A673 (cell line): Measurements from ENCODE around the gene PRTFDC1. TPM values are rescaled to one million over a fixed set of nuclear protein-coding genes. Genes with fewer than 3 reads are reported as not detected.

ENCODE experiments used
- BruUV-seq: library from RNA; stranded (reverse); fragments of 400-500 nt; replicated peaks from 2 replicates; lab custom pipeline; 2021; lab: Mats Ljungman, UMichigan
- CTCF ChIA-PET: fragments of 300-600 bp; sonication (Branson Sonifier 250); formaldehyde crosslinking; loops from one replicate; lab custom pipeline; 2022; ENCODE audit warnings: antibody characterized with exemption; lab: Charles Lee
- POLR2A ChIA-PET: fragments of 300-600 bp; sonication (Branson Sonifier 250); formaldehyde crosslinking; loops from one replicate; lab custom pipeline; 2022; ENCODE audit warnings: antibody characterized with exemption; ENCODE audit not compliant: low non-redundant PET; lab: Charles Lee
- DNase-seq: peaks from one replicate; pipeline ENCODE4 v3.0.0-alpha.2; 2015; ENCODE audit warnings: low spot score
- H3K27ac ChIP-seq: fragments of 200-600 bp; sonication (generic); 2 replicates; pipeline ENCODE4 v1.5.1; 2016; ENCODE audit warnings: mixed run types, low read depth, mild to moderate bottlenecking, mixed read lengths, antibody characterized with exemption, low read length; ENCODE audit not compliant: poor library complexity, severe bottlenecking
- H3K27me3 ChIP-seq: fragments of 200-600 bp; sonication (generic); replicated peaks from 2 replicates; pipeline ENCODE4 v1.6.1; 2017; ENCODE audit warnings: mixed run types, low read depth, mild to moderate bottlenecking, mixed read lengths, antibody characterized with exemption, low read length; ENCODE audit not compliant: insufficient read depth, poor library complexity
- H3K36me3 ChIP-seq: fragments of 200-600 bp; sonication (generic); 2 replicates; pipeline ENCODE4 v1.6.1; 2016; ENCODE audit warnings: mixed run types, mild to moderate bottlenecking, mixed read lengths, antibody characterized with exemption, low read length; ENCODE audit not compliant: insufficient read depth, poor library complexity, severe bottlenecking
- H3K4me1 ChIP-seq: fragments of 200-600 bp; sonication (generic); 2 replicates; pipeline ENCODE4 v1.6.1; 2017; ENCODE audit warnings: mixed run types, mild to moderate bottlenecking, mixed read lengths, antibody characterized with exemption, low read length; ENCODE audit not compliant: insufficient read depth, poor library complexity, severe bottlenecking
- H3K4me3 ChIP-seq: fragments of 200-600 bp; sonication (generic); 2 replicates; pipeline ENCODE4 v1.5.1; 2016; ENCODE audit warnings: low read depth, mixed run types, mild to moderate bottlenecking, mixed read lengths, low read length; ENCODE audit not compliant: poor library complexity, severe bottlenecking
- H3K9me3 ChIP-seq: fragments of 200-600 bp; sonication (generic); 2 replicates; pipeline ENCODE4 v1.6.1; 2016; ENCODE audit warnings: mixed run types, low read depth, mild to moderate bottlenecking, mixed read lengths, antibody characterized with exemption, low read length; ENCODE audit not compliant: poor library complexity, severe bottlenecking
- EZH2 ChIP-seq: fragments of 200-600 bp; sonication (generic); IDR thresholded peaks from 2 replicates; pipeline ENCODE4 v1.6.1; 2017; ENCODE audit warnings: borderline replicate concordance, low read depth, mild to moderate bottlenecking, mixed read lengths, antibody characterized with exemption, low read length; ENCODE audit not compliant: poor library complexity, severe bottlenecking
- intact Hi-C: fragments of 100-400 bp; cut with micrococcal nuclease; formaldehyde crosslinking; loops from one replicate; pipeline ENCODE4 v1.10.0; 2022; ENCODE audit not compliant: unreplicated experiment
- total RNA-seq: library from RNA; stranded (reverse); gene quantifications from 2 replicates; pipeline ENCODE4 v1.2.3, GENCODE V29; 2021
- TF ChIP-seq, protein P1 (sequence below): fragments of 300-800, 200-600 bp; sonication (generic); conservative IDR thresholded peaks from 2 replicates; pipeline ENCODE4 v1.5.1; 2017; ENCODE audit warnings: low read depth, mild to moderate bottlenecking, antibody characterized with exemption, low read length, moderate library complexity, mixed read lengths

The PRTFDC1 gene
- total RNA-seq, 1 experiment from 2014 or later: 49.8 TPM

DNA sequence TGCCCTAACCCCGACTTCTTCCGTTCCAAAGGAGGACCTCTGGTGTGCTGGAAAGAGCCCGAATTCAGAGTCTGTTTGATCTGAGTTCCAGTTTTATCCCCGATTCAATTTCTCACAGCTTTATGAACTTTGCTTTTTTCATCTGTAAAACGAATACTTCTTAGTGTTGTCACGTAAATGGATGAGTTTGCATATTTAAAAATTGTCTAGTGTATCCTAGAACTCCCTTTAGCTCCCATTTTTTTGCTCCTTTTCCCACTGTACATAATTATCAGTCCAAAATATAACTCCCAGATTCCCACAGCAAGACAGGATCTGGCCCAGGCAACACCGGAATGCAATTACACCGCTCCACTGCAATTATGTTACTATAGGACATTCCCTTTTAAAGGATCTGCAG lies 148.0 kb downstream of the PRTFDC1 start:
- no TSS peak for BruUV-seq
- TF ChIP-seq EZH2: no peak
- TF ChIP-seq, protein P1, sequence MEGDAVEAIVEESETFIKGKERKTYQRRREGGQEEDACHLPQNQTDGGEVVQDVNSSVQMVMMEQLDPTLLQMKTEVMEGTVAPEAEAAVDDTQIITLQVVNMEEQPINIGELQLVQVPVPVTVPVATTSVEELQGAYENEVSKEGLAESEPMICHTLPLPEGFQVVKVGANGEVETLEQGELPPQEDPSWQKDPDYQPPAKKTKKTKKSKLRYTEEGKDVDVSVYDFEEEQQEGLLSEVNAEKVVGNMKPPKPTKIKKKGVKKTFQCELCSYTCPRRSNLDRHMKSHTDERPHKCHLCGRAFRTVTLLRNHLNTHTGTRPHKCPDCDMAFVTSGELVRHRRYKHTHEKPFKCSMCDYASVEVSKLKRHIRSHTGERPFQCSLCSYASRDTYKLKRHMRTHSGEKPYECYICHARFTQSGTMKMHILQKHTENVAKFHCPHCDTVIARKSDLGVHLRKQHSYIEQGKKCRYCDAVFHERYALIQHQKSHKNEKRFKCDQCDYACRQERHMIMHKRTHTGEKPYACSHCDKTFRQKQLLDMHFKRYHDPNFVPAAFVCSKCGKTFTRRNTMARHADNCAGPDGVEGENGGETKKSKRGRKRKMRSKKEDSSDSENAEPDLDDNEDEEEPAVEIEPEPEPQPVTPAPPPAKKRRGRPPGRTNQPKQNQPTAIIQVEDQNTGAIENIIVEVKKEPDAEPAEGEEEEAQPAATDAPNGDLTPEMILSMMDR: no peak
- DNase-seq: no peak
- CTCF ChIA-PET: no interaction called here
- POLR2A ChIA-PET: no interaction called here
- Histone ChIP-seq H3K27ac (no peak overlapping the region), H3K36me3 (no peaks in the 10 kb centered on the region), H3K4me3 (no peak overlapping the region), H3K9me3 (no peaks in the 10 kb centered on the region), H3K27me3 (no peaks in the 10 kb centered on the region), H3K4me1 (no peaks in the 10 kb centered on the region)
- intact Hi-C loops: no loop called here

DNA sequence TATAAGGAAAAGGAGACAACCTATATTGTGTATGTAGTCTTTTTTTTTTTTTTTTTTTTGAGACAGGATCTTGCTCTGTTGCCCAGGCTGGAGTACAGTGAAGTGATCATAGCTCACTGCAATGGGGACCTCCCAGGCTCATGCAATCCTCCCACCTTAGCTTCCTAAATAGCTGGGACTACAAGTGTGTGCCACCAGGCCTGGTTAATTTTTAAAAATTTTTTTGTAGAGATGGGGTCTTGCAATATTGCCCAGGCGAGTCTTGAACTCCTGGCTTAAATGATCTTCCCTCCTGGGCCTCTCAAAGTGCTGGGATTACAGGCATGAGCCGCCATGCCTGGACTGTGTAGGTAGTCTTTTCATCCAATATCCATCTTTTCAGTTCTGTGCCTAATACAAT lies 150.0 kb downstream of the PRTFDC1 start:
- no peak for DNase-seq
- Histone ChIP-seq H3K36me3 (no peaks in the 10 kb centered on the region), H3K9me3 (no peaks in the 10 kb centered on the region), H3K27ac (no peak overlapping the region), H3K4me1 (no peaks in the 10 kb centered on the region), H3K4me3 (no peak overlapping the region), H3K27me3 (no peaks in the 10 kb centered on the region)
- intact Hi-C loops: no loop called here
- ChIA-PET CTCF (no interaction called here), POLR2A (no interaction called here)
- no TSS peak for BruUV-seq
- TF ChIP-seq, protein P1: no peak
- no peak for TF ChIP-seq EZH2

DNA sequence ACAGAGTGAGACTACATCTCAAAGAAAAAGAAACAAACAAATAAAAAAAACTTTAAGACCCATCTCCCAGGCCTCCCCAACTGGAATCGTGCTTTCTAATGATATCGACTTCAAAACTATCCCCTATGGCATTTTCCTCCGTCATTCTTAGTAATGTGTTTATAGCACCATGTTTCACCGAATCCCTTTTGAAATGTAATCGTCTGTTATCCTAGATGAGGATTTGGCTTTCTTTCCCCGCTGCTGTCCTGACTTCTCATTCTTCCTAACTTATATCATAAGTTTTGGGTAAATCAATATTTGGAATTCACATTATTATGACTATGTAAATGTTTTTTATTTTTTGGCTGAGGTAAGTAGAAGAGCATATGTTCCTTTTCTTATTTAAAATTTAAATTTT lies 151.5 kb downstream of the PRTFDC1 start:
- Histone ChIP-seq H3K27me3 (no peaks in the 10 kb centered on the region), H3K36me3 (no peaks in the 10 kb centered on the region), H3K4me1 (no peaks in the 10 kb centered on the region), H3K27ac (no peak overlapping the region), H3K4me3 (no peak overlapping the region), H3K9me3 (no peaks in the 10 kb centered on the region)
- DNase-seq: no peak
- no TSS peak for BruUV-seq
- POLR2A ChIA-PET: no interaction called here
- CTCF ChIA-PET: no interaction called here
- TF ChIP-seq EZH2: no peak
- TF ChIP-seq, protein P1: no peak
- intact Hi-C loops: no loop called here

Other genes with a start within 250 kb of the PRTFDC1 start
- gene ARHGAP21, start 228.7 kb downstream of the PRTFDC1 start, total RNA-seq: 68.6 and 76.5 TPM in 2 replicates
- 0.17 TPM in 1 of 2 replicates, not detected in the other for gene ENKUR, start 63.6 kb upstream of the PRTFDC1 start, total RNA-seq
- 6.2 and 7.1 TPM in 2 replicates for gene THNSL1, start 64.0 kb upstream of the PRTFDC1 start, total RNA-seq
- gene GPR158, start 222.4 kb upstream of the PRTFDC1 start, total RNA-seq: not detected in 2 replicates